Femur (tissue), 1 donor: ENCODE results near the gene NR2C2.
"Not testable (repeated sequence)": the region's sequence is repeated elsewhere in the genome, so short reads cannot be mapped to it uniquely, and the experiment has no call there.

Experiments used
- DNase-seq: peaks from one replicate; pipeline ENCODE4 v3.0.0-alpha.2; 2017

The NR2C2 gene

DNA sequence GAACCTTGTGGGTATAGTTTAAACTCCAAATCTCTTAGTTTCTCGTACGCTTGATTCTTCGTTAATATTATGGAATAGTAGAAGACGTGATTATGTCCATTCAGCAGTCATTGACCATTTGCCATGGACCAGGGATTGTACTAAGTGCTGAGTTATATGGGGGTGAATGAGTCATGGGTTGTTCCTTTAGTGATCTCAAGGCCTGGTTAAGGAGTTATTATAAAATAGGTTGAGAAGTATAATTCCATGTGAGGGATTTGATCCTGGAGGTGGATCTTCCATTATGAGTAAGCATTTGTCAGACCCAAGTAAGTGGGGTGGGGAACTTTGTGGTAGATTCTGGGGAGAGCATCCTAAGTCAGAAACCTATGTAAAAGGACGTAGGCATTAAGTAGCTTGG is 15.4 kb downstream of the NR2C2 start:
- DNase-seq: no peak

DNA sequence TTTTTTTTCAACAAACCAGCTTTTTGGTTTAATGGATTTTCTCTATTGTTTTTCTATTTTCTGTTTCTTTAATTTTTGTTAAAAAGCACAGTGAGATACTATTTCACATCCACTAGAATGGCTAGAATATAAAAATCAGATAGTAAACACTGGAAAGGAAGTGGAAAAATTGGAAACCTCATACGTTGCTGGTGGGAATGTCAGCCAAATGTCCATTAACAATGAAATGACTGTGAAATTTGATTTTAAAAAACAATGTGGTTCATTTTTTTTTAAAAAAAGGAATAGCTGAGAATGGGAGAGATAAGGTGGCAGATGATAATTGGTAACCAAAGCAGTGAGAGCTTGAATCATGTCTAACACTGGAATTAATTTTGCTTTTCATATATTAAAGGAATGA is 19.9 kb downstream of the NR2C2 start:
- no peak for DNase-seq

DNA sequence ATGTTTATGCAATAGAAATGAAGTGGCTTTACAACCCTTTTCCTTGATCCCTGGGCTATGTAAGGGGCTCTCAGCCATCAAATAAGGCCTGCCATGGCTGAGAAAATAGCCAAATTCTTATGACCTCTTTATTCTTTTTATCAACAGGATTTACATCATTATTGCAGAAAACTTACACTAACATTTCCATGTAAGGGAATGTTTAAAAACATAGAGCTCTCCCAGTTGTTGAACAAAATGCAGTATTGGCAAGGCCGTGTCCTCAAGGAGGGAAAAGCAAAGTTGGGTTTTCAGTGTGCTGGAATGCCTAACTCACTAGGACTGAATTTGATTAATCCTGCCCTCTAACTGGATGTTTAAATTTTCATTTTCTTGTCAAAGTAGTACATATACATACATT is 22.3 kb downstream of the NR2C2 start:
- no peak for DNase-seq

DNA sequence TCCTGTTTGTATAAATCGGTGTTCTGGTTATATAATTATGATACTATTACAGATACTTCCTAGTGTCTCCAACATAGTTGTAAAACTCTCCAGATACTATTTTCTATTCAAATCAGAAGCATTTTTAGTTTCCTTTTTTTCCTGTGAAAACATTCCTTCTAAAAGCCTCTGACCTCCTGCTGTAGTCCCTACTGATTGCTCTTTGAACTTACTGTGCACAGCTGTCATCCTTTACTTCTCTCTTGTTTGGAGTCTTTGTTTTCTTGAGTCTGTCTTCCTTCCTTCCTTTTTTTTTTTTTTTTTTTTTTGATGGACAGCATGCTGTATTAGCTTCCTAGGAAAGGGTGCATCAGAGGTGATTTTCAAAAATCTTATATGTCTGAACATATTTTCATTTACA is 28.9 kb downstream of the NR2C2 start:
- DNase-seq: no peak

DNA sequence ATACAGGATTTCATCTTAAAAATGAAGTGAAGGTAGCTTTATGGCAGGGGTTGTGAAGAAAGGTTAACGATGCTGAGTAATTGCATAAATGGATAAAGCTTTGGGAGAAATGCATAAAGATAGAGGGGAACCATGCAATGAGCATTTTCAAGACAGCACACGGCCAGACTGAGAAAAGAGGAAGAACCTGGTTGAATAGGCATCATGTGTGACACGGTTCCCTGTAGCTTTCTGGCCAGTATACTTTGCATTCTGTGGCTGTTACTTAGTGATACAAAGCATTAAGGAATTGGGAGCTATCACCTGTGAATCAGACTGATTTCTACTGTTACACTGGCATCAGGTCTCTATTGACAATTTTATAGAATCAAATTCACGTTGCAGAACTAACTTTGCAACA is 33.3 kb downstream of the NR2C2 start:
- DNase-seq: no peak

DNA sequence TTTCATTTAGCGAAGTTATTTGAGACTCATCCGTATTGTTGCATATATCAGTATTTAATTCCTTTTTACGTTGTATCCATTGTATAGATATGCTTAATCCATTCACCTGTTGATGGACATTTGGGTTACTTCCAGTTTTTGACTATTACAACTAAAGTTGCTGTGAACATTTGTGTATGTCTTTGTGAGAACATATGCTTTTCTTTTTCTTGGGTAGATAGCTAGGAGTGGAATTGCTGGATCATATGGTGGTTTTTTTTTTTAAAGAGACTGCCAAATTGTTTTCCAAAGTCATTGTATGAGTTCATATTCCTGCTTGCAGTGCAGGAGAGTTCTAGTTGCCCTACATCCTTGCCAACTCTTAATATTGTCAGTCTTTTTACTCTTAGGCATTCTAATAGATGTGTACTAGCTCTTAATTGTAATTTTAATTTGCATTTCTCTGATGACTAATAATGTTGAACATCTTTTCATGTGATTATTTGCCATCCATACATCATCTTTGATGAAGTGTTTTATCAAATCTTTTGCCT is 37.3 kb downstream of the NR2C2 start:
- no peak for DNase-seq

DNA sequence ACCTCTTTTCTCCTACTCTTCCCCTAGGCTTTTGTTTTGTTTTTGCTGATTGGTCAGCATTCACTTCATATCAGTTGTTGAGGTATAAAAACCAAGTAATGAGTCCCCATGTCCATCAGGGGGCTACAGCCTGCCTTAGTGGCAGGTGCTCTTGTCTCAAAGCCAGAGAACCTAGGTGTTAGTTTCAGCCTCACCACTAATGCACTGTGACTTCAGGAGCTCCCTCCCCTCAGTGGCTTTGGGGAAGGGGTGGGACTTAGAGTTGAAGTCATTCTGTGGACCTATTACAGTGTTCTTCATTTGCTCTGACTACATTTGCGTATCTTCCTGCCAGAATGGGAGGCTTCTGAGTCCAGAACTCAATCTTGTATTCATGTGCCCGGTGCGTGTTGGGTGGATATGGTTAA is 41.6 kb downstream of the NR2C2 start:
- no peak for DNase-seq

DNA sequence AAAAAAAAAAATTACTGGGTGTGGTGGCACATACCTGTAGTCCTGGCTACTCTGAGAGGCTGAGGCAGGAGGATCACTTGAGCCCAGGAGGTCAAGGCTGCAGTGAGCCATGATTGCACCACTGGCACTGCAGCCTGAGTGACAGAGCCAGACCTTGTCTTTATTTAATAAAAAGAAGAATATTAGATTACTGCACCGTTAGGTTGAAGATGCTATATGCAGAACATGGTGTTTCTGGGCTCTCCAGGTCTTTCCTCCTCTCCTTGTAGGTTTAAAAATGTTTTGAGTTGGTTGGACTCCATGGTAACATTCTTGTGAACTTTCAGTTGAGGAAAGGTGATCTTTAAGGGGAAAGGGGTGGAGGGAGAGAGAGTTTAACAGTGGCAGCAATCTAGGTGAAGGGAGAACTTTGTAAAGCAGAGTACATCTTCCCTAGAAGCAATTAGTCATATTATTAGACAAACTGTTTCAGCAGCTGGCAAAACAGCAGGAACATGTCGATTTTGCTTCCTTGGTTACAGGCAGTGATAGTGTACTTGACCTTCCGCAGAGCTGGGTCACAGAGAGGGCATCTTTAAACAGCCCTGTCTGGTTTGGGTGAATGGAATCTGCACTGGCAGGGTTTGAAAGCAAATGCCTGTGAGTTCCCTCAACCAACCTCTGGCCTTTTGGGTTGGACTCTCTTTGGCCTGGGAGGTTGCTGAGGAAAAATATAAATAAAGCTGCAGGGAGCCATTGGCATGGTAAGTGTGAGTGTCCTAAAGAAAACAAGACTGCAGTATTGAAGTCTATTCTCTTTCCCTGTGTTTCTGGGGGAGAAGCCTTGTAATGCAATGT is 42.8 kb downstream of the NR2C2 start:
- DNase-seq: peak; percentile 34

DNA sequence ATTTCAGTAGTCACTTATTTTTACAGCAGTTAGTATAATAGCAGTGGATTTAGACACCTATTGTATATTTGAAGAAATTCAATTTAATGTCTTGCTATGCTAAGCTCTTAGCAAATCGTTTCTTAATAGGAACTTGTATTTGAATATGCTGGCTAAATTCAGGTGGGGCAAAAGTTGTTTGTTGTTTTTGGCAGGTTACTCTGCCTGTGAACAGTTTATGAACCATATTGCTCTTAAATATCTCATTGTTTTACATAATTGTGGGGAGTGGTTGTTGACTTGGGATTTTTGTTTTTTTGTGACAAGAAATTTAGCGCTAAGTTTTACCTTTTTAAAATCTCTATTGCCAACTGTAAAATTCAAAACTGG is 43.4 kb downstream of the NR2C2 start:
- no peak for DNase-seq

DNA sequence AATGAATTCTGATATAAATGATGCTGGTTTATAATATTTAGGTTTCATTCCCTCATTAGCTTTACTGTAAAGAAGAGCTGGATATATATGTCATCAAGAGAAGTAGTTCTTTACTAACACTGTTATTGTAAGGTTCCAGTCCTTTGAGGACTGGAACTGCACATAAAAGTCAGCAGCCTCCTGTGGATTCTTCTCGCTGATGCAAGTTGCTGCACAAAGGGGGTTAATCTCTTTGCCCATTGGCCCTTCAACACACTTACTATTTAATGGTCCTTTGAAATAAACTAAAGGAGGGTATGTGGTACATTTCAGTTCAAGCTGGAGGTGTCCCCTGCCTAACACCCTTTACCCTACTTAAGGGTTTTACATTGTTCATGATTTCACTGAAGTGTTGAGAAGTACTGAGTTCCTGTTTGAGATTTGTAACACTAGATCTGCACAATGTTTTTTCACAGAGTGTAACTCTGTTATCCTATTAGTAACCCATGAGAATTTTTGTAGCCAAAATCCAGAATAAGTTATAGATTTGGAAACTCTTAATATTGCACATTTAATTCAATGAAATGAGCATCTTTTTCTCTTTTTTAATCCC is 43.9 kb downstream of the NR2C2 start:
- no peak for DNase-seq

DNA sequence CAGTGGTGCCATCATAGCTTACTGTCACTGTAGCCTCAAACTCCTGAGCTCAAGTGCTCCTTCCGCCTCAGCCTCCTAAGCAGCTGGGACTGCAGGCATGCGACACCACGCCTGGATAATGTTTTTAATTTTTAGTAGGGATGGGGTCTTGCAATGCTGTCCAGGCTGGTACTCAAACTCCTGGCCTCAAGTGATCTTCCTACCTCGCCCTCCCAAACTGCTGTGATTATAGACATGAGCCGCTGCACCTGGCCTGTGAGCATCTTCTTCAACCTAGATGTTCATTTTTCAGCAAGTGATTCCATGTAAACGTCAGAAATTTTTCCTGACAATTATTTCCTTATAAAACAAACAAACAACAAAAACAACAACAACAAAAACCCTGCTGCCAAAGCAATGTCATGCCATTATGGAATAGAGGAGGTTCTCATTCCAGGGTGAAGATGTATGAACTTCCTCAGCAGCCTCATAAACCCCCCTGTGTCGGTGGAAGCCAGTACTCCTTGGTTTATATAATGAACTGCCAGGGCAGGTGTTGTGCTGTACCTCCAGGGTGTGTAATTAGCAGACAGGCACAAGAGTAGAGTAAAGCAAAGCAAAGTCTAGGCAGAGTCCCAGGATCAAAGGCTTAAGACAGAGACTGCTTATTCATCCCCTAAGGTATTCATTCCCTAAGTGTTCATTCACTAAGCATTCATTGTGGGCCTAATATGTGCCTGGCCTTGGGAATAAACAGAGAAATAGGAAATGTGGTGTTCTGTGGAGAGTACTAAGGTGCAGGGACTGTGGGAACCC is 44.6 kb downstream of the NR2C2 start:
- DNase-seq: no peak

DNA sequence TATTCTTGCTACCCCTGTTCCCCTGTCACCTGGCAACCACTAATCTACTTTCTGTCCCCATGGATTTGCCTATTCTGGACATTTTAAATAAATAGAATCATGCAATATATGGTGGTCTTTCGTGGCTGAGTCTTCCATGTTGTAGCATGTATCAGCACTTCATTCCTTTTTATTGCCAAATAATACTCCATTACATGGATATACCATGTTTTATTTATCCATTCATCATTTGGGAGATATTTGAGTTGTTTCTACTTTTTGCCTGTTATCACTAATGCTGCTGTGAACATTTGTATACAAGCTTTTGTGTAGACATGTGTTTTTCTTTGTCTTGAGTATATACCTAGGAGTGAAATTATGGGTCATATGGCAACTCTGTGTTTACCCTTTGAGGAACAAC is 50.6 kb downstream of the NR2C2 start:
- DNase-seq: no peak

DNA sequence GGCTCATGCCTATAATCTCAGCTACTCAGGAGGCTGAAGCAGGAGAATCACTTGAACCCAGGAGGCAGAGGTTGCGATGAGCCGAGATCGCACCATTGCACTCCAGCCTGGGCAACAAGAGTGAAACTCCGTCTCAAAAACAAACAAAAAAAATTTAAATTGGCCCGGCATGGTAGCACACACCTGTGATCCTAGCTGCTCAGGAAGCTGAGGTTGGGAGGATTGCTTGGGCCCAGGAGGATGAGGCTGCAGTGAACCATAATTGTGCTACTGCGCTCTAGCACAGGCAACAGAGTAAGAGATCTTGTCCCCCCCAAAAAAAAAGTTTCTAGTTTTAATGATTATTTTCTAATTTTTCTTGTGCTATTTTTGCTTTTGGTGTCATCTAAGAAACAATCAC is 51.8 kb downstream of the NR2C2 start:
- DNase-seq: not testable (repeated sequence)

DNA sequence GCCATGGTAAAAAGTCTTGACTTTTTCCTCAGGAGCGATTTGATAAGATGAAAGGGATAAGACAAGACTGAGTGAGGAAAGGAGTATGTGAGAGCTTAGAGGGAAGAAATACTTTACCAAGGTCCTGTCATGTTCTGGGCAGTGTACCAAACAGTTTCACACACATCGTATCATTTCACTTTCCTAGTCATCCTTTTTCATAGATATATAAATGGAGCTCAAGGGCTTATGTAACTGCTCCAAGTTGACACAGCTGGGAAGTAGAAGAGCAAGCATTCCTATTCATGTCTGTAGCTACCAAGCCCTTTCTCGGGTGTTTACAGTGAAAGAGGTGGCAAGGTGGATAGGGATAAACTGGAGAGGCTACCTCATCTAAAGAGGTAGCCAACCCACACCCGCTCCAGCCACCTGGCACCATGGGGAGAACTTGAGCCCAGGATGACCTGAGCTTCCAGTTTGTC is 60.3 kb downstream of the NR2C2 start:
- DNase-seq: no peak

DNA sequence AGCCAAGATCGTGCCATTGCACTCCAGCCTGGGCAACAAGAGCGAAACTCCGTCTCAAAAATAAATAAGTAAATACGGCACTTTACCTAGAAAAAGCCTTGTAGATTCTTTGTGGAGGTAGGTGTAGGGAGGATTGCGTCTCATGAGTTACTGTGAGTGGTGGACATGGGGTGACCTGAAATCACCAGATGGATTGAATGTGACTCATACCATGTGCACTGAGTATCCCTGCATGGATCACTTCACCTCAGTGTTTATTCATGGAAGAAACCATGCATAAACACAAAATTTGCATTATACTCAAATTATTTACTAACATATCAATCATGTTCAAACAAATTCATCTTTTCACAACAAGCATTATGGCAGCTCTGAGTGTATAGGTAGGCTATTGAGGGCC is 61.8 kb downstream of the NR2C2 start:
- no peak for DNase-seq

DNA sequence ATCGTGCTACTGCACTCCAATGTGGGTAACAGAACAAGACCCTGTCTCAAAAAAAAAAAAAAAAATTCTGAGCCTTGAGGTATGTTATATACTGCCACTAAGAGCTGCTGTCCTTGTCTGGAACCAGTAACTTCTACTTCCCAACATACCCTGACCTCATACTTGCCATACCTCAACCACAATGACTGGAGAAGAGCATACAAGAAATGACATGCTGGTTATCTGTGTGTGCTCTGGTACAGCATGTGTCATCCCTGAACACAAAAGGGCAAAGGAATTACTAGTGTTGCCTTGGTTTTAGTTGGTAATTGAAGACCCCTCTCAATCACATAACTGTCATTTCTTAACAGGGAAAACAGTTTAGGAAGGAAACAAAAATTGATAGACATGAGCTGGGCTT is 63.3 kb downstream of the NR2C2 start:
- DNase-seq: no peak

DNA sequence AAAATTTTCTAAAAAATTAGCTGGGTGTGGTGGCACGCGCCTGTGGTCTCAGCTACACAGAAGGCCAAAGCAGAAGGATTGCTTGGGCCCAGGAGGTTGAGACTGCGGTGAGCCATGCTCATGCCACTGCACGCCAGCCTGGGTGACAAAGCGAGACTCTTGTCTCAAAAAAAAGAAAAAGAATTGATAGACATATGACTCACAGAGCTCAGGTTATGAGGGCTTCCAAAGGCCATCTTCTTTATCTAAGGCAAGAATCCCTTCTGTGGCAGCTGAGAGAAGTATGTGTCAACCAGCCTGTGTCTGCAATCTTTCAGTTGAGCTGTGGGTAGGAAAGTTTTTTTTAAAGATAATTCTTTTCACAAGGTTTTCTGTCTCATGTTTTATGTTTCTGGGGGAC is 63.8 kb downstream of the NR2C2 start:
- DNase-seq: no peak

DNA sequence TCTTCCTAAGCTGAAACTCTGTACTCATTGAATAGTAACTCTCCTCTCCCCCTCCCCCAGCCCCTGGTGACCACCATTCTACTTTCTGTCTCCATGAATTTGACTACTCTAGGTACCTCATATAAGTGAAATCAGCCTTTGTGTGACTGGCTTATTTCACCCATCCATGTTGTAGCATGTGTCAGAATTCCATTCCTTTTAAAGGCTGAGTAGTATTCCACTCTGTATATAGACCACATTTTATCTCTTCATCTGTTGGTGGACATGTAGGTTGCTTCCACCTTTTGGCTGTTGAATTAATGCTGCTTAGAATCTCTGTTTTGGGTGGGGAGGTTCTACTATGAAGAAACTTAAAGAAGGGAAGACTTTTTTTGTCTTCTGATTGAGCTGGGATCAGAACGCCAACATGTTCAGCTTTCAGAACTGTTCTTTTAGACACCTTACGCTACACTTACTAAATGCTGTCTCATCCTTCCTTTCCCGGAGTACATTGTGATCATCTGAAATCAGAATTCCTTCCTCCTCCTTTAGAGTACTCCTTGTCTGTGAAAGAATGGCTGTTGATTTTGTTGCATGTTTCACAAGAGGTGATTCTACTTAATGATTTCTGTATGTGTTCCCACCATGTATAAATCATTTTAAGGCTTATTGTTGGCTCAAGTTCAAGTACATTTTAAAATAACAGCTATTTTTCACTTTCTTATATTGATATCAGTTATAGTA is 67.4 kb downstream of the NR2C2 start:
- DNase-seq: no peak

DNA sequence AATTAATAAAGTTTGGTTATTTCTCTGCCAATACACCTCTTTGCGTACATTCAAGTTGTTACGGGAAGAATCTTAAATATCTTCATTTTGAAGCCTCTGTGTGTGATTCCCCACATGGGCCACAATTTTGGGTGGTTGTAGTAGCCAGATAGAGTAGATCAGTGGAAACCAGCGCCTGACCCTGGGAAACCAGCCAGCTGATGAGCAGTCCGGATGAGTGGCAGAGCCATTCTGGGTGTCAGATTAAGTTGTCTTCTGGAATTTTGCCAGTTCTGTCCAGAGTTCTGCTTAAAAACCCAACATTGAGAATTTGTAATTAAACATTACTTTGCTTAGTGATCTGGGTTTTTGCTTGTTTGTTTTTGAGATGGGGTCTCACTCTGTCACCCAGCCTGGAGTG is 68.1 kb downstream of the NR2C2 start:
- DNase-seq: no peak

DNA sequence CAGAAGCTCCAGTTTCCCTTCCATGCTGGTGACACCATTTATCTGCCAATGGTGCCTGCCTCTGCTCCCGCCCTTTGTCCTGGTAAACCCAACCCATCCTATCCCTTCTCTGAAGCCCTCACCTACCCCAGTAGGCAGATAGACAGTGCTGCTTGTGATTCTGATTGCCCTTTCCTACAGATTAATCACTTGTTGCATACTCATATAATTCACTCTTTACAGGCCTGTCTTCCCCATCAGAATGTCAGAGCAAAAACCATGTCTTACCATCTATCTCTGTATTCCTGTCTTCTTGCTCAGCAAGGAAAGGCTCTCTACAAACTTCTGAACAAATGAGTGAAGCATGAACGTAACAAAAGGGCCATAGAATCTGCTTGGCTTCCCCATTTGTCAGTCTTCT is 69.8 kb downstream of the NR2C2 start:
- DNase-seq: no peak

DNA sequence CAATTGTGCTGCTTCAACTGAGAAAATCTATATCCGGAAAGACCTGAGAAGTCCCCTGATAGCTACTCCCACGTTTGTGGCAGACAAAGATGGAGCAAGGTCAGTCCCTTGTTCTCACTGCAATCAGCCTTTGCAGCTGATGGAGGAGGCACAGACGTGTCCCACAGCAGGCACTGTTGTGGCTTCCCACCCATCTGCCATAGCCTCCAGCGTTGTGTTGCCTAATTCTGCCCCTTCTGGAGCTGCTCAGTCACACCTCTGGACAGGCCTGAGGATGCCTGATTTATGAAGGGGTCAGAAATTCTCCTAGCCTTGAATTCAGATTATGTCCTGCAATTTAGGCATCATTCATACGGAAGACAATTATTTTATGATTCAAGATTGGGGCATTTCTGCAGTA is 75.9 kb downstream of the NR2C2 start:
- DNase-seq: no peak

DNA sequence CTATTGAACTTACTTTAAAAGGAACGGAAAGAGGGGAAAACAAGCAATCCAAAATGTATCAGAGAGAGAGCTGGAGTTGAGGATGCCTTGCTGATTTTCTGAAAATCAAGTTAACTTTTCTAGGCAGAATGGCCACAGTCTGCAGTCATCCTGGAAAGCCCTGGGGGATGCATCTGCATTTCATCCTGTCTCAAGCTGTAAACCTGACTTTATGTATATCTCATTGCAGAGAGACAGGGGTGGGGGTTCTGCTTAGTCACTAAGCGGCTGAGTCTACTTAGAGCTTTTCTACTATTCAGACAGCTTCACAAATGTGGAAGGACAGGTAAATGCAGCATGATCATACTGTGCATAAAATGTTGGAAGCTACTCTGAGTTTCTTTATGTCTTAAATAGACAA is 76.3 kb downstream of the NR2C2 start:
- no peak for DNase-seq

DNA sequence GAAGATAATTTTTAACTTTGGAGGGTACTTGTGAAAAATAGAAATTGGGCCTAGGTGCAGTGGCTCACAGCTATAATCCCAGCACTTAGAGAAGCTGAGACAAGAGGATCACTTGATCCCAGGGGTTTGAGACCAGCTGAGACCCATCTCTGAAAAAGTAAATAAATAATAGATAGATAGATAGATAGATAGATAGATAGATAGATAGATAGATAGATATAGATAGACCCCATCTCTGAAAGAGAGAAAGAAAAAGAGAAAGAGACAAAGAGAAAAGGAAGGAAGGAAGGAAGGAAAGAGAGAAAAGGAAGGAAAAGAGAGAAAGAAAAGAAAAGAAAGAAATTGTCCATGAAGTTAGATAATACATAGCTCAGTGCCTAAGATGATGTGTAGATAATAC is 82.2 kb downstream of the NR2C2 start:
- DNase-seq: no peak
